ENCODE measurements around the gene CALR3. TPM values are rescaled to one million over a fixed set of nuclear protein-coding genes. Genes with fewer than 3 reads are reported as not detected.
A peak's percentile ranks its signal among the peaks of the same experiment; 100 is the strongest.
"Not testable (repeated sequence)": the region's sequence is repeated elsewhere in the genome, so short reads cannot be mapped to it uniquely, and the experiment has no call there.

The CALR3 gene
- total RNA-seq, 1 donor from 2014 or later = 0.26 TPM

- DNase-seq (ENCODE audit: low read depth) (no peak), FAIRE-seq (no peak)
- no peak for TF ChIP-seq CTCF (IDR thresholded peaks at IDR 0.05; ENCODE audit: insufficient read depth, low read length, severe bottlenecking)
- H3K27me3 ChIP-seq (ENCODE audit: control insufficient read depth, insufficient read depth, low read length) = no peaks in the 10 kb centered on the region
- H3K4me3 ChIP-seq (ENCODE audit: low read depth, low read length) = no peak overlapping the region
- H3K36me3 ChIP-seq (ENCODE audit: control insufficient read depth, insufficient read depth, low read length) = no peaks in the 10 kb centered on the region
Observed at GRCh38 chr19:16482745-16483144, 13.2 kb downstream of the CALR3 start.

- Histone ChIP-seq H3K27me3 (ENCODE audit: control insufficient read depth, insufficient read depth, low read length) (no peaks in the 10 kb centered on the region), H3K36me3 (ENCODE audit: control insufficient read depth, insufficient read depth, low read length) (no peaks in the 10 kb centered on the region), H3K4me3 (ENCODE audit: low read depth, low read length) (no peak overlapping the region)
- DNase-seq (ENCODE audit: low read depth) = no peak
- no peak for FAIRE-seq
- TF ChIP-seq CTCF (IDR thresholded peaks at IDR 0.05; ENCODE audit: insufficient read depth, low read length, severe bottlenecking) = no peak
Observed at GRCh38 chr19:16477311-16477710, 18.7 kb downstream of the CALR3 start.

- FAIRE-seq (no peak), DNase-seq (ENCODE audit: low read depth) (no peak)
- no peak for TF ChIP-seq CTCF (IDR thresholded peaks at IDR 0.05; ENCODE audit: insufficient read depth, low read length, severe bottlenecking)
- H3K27me3 ChIP-seq (ENCODE audit: control insufficient read depth, insufficient read depth, low read length) = no peaks in the 10 kb centered on the region
- H3K36me3 ChIP-seq (ENCODE audit: control insufficient read depth, insufficient read depth, low read length) = no peaks in the 10 kb centered on the region
- H3K4me3 ChIP-seq (ENCODE audit: low read depth, low read length) = no peak overlapping the region
Observed at GRCh38 chr19:16476401-16476800, 19.6 kb downstream of the CALR3 start.

GRCh38 chr19:16473875-16474392 is 22.0 kb downstream of the CALR3 start:
- Histone ChIP-seq H3K27me3 (ENCODE audit: control insufficient read depth, insufficient read depth, low read length) (no peaks in the 10 kb centered on the region), H3K4me3 (ENCODE audit: low read depth, low read length) (no peak overlapping the region), H3K36me3 (ENCODE audit: control insufficient read depth, insufficient read depth, low read length) (no peaks in the 10 kb centered on the region)
- DNase-seq (ENCODE audit: low read depth) (no peak), FAIRE-seq (no peak)
- TF ChIP-seq CTCF (IDR thresholded peaks at IDR 0.05; ENCODE audit: insufficient read depth, low read length, severe bottlenecking) = no peak

- no peaks in the 10 kb centered on the region for H3K27me3 ChIP-seq (ENCODE audit: control insufficient read depth, insufficient read depth, low read length)
- no peak for DNase-seq (ENCODE audit: low read depth)
- no peak for TF ChIP-seq CTCF (IDR thresholded peaks at IDR 0.05; ENCODE audit: insufficient read depth, low read length, severe bottlenecking)
- no peak overlapping the region for H3K4me3 ChIP-seq (ENCODE audit: low read depth, low read length)
- FAIRE-seq = no peak
- peaks cover under 1% of the 10 kb centered on the region for H3K36me3 ChIP-seq (ENCODE audit: control insufficient read depth, insufficient read depth, low read length)
Observed at GRCh38 chr19:16472992-16473391, 23.0 kb downstream of the CALR3 start.

GRCh38 chr19:16472559-16472899 is 23.4 kb downstream of the CALR3 start:
- FAIRE-seq; DNase-seq (ENCODE audit: low read depth); H3K27me3 ChIP-seq (ENCODE audit: control insufficient read depth, insufficient read depth, low read length); H3K36me3 ChIP-seq (ENCODE audit: control insufficient read depth, insufficient read depth, low read length): not testable (repeated sequence)
- peak overlapping the region; percentile 78 for H3K4me3 ChIP-seq (ENCODE audit: low read depth, low read length)

All from bronchial epithelial cell (primary cell).